Esophagus (tissue), 2 donors: ENCODE data around the gene CCDC177. TPM values are rescaled to one million over a fixed set of nuclear protein-coding genes. Genes with fewer than 3 reads are reported as not detected.
A peak's percentile ranks its signal among the peaks of the same experiment; 100 is the strongest.
"Not testable (repeated sequence)": the region's sequence is repeated elsewhere in the genome, so short reads cannot be mapped to it uniquely, and the experiment has no call there.

Experiments used
- H3K27ac ChIP-seq, 2 donors: one replicate each; pipeline ENCODE4 v1.5.1; 2013; ENCODE audit warnings: low read depth in 2 of 2, mild to moderate bottlenecking in 2 of 2, inconsistent platforms in 1 of 2, low read length in 1 of 2, moderate library complexity in 1 of 2
- H3K27me3 ChIP-seq, 2 donors: one replicate each; pipeline ENCODE4 v1.6.1; 2013; ENCODE audit warnings: low read length in 2 of 2, control low read depth in 1 of 2, mild to moderate bottlenecking in 1 of 2; ENCODE audit not compliant: insufficient read depth in 2 of 2, control insufficient read depth in 1 of 2
- H3K36me3 ChIP-seq, 2 donors: one replicate each; pipeline ENCODE4 v1.6.1; 2013; ENCODE audit warnings: low read length in 1 of 2; ENCODE audit not compliant: control insufficient read depth in 2 of 2, insufficient read depth in 2 of 2
- H3K4me1 ChIP-seq, 2 donors: one replicate each; pipeline ENCODE4 v1.6.1; 2013; ENCODE audit warnings: low read length in 1 of 2; ENCODE audit not compliant: control insufficient read depth in 2 of 2, insufficient read depth in 2 of 2
- H3K4me3 ChIP-seq, 2 donors: one replicate each; pipeline ENCODE4 v1.5.1; 2013; ENCODE audit warnings: low read length in 2 of 2, mild to moderate bottlenecking in 2 of 2, low read depth in 1 of 2, moderate library complexity in 1 of 2
- H3K9me3 ChIP-seq, 2 donors: one replicate each; pipeline ENCODE4 v1.6.1; 2013; ENCODE audit warnings: mild to moderate bottlenecking in 2 of 2, low read depth in 1 of 2, low read length in 1 of 2, moderate library complexity in 1 of 2; ENCODE audit not compliant: control insufficient read depth in 2 of 2, insufficient read depth in 1 of 2
- WGBS, 2 donors: extraction: QIAGEN DNeasy Blood & Tissue Kit; methylation state at CpG; one replicate each; pipeline ENCODE4 v1.1.7; 2013; 5-methylcytosine and 5-hydroxymethylcytosine counted together
- polyA plus RNA-seq, 2 donors: library from polyadenylated mRNA; stranded (reverse); fragments of 200-250 nt; gene quantifications; one replicate each; pipeline ENCODE4 v1.2.3, GENCODE V29; 2013
- donor health status: healthy with polysubstance abuse.
- donor health status: Bipolar disorder and iron deficiency.

CCDC177 gene
- polyA plus RNA-seq, 2 donors = 0.01 to 0.04 TPM

- no peaks in the 10 kb centered on the region for H3K36me3 ChIP-seq
- H3K27ac ChIP-seq = no peak overlapping the region
- no peaks in the 10 kb centered on the region for H3K9me3 ChIP-seq
- H3K4me3 ChIP-seq = no peak overlapping the region
- no peaks in the 10 kb centered on the region for H3K4me1 ChIP-seq
- no peaks in the 10 kb centered on the region for H3K27me3 ChIP-seq
These were observed 31.1 kb upstream of the CCDC177 start for GRCh38 chr14:69605738-69606137.

- 60 to 66% methylated on average over 3 of the region's 3 CpGs for WGBS, 2 donors
- H3K27ac ChIP-seq = no peak overlapping the region
- no peak overlapping the region for H3K4me3 ChIP-seq
- H3K9me3 ChIP-seq = no peaks in the 10 kb centered on the region
- H3K4me1 ChIP-seq = peaks cover 0 to under 1% of the 10 kb centered on the region in 2 donors
- H3K36me3 ChIP-seq = no peaks in the 10 kb centered on the region
- H3K27me3 ChIP-seq = no peaks in the 10 kb centered on the region
These were observed 25.7 kb upstream of the CCDC177 start for GRCh38 chr14:69600304-69600891.

GRCh38 chr14:69599431-69599830 is 24.8 kb upstream of the CCDC177 start:
- not testable (repeated sequence) for H3K27ac ChIP-seq, H3K9me3 ChIP-seq, H3K27me3 ChIP-seq, H3K4me3 ChIP-seq, H3K4me1 ChIP-seq, H3K36me3 ChIP-seq
- 85 to 87% methylated on average over 5 of the region's 5 CpGs for WGBS, 2 donors

- Histone ChIP-seq H3K36me3 (no peaks in the 10 kb centered on the region), H3K4me3 (no peak overlapping the region), H3K27me3 (no peaks in the 10 kb centered on the region), H3K27ac (no peak overlapping the region), H3K9me3 (no peaks in the 10 kb centered on the region), H3K4me1 (peaks cover 0 to 3% of the 10 kb centered on the region in 2 donors)
- 87 to 88% methylated on average over 5 of the region's 5 CpGs for WGBS, 2 donors
These were observed 20.7 kb upstream of the CCDC177 start for GRCh38 chr14:69595336-69595735.

- no peak overlapping the region for H3K27ac ChIP-seq
- no peaks in the 10 kb centered on the region for H3K27me3 ChIP-seq
- no peaks in the 10 kb centered on the region for H3K9me3 ChIP-seq
- H3K4me1 ChIP-seq = peaks cover 0 to 3% of the 10 kb centered on the region in 2 donors
- H3K36me3 ChIP-seq = no peaks in the 10 kb centered on the region
- 70 to 78% methylated on average over 6 of the region's 6 CpGs for WGBS, 2 donors
- H3K4me3 ChIP-seq = no peak overlapping the region
These were observed 20.2 kb upstream of the CCDC177 start for GRCh38 chr14:69594846-69595245.

- no peaks in the 10 kb centered on the region for H3K36me3 ChIP-seq
- peak overlapping the region; percentile 65 to 79 for H3K27ac ChIP-seq
- H3K27me3 ChIP-seq = no peaks in the 10 kb centered on the region
- 19 to 32% methylated on average over 6 of the region's 6 CpGs for WGBS, 2 donors
- H3K9me3 ChIP-seq = no peaks in the 10 kb centered on the region
- H3K4me3 ChIP-seq = peak overlapping the region in 1 of 2 donors; percentile 24
- H3K4me1 ChIP-seq = peaks cover 0 to 3% of the 10 kb centered on the region in 2 donors
These were observed 18.5 kb upstream of the CCDC177 start for GRCh38 chr14:69593018-69593677.

GRCh38 chr14:69591317-69591716 is 16.6 kb upstream of the CCDC177 start:
- Histone ChIP-seq H3K27ac (no peak overlapping the region), H3K27me3 (no peaks in the 10 kb centered on the region), H3K4me1 (peaks cover 0 to 7% of the 10 kb centered on the region in 2 donors), H3K4me3 (no peak overlapping the region), H3K9me3 (no peaks in the 10 kb centered on the region), H3K36me3 (no peaks in the 10 kb centered on the region)
- 88 to 91% methylated on average over 2 of the region's 2 CpGs for WGBS, 2 donors

- H3K27ac ChIP-seq = peak overlapping the region in 1 of 2 donors; percentile 18
- no peaks in the 10 kb centered on the region for H3K27me3 ChIP-seq
- 42 to 55% methylated on average over 8 of the region's 8 CpGs for WGBS, 2 donors
These were observed 12.7 kb upstream of the CCDC177 start for GRCh38 chr14:69587389-69587788.

GRCh38 chr14:69586404-69586803 is 11.7 kb upstream of the CCDC177 start:
- H3K36me3 ChIP-seq = no peaks in the 10 kb centered on the region
- no peaks in the 10 kb centered on the region for H3K9me3 ChIP-seq
- 66 to 67% methylated on average over 4 of the region's 4 CpGs for WGBS, 2 donors
- peaks cover 0 to 4% of the 10 kb centered on the region in 2 donors for H3K4me1 ChIP-seq
- peak overlapping the region in 1 of 2 donors; percentile 3 for H3K27ac ChIP-seq
- H3K4me3 ChIP-seq = no peak overlapping the region
- H3K27me3 ChIP-seq = no peaks in the 10 kb centered on the region

More at GRCh38 chr14:69587389-69587788, 12.7 kb upstream of the CCDC177 start:
- Histone ChIP-seq H3K4me3 (no peak overlapping the region), H3K9me3 (no peaks in the 10 kb centered on the region), H3K36me3 (no peaks in the 10 kb centered on the region), H3K4me1 (peaks cover 0 to 4% of the 10 kb centered on the region in 2 donors)

- Histone ChIP-seq H3K27me3 (no peaks in the 10 kb centered on the region), H3K36me3 (no peaks in the 10 kb centered on the region), H3K4me1 (peaks cover 0 to 4% of the 10 kb centered on the region in 2 donors), H3K9me3 (no peaks in the 10 kb centered on the region), H3K4me3 (no peak overlapping the region), H3K27ac (no peak overlapping the region)
- 83 to 96% methylated on average over 1 of the region's 1 CpG for WGBS, 2 donors
These were observed 9.7 kb upstream of the CCDC177 start for GRCh38 chr14:69584389-69584788.
